Measurements from ENCODE around the gene LCOR. TPM values are rescaled to one million over a fixed set of nuclear protein-coding genes. Genes with fewer than 3 reads are reported as not detected.

The LCOR gene
- total and polyA plus RNA-seq, 2 of the 13 experiments (the other 11 are each of a cell fraction or from before 2014, with no cell fraction given): 12.4 to 23.7 TPM

DNA sequence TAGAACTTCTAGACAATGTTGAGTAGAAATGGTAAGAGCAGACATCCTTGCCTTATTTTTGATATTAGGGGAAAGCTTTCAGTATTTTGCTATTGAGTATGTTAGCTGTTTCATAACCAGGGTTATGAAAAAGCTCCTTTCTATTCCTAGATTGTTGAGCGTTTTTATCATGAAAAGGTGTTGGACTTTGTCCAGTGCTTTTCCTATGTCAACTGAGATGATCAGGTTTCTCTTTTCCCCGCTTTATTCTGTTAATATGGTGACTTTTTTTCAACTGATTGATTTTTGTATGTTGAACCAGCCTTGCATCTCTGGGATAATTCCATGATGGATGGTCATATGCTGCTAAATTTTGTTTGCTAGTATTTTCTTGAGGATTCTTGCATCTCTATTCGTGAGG, 58.5 kb downstream of the LCOR start (continued):
- TF ChIP-seq ZNF12 (CRISPR knock-in tag; IDR thresholded peaks at IDR 0.05): no peak
- peak; percentile 59; the same call in 1 of the 2 replicates for TF ChIP-seq NCOA2 (CRISPR knock-in tag; IDR thresholded peaks at IDR 0.05)
- TF ChIP-seq, protein P1, sequence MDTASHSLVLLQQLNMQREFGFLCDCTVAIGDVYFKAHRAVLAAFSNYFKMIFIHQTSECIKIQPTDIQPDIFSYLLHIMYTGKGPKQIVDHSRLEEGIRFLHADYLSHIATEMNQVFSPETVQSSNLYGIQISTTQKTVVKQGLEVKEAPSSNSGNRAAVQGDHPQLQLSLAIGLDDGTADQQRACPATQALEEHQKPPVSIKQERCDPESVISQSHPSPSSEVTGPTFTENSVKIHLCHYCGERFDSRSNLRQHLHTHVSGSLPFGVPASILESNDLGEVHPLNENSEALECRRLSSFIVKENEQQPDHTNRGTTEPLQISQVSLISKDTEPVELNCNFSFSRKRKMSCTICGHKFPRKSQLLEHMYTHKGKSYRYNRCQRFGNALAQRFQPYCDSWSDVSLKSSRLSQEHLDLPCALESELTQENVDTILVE (CRISPR knock-in tag; IDR thresholded peaks at IDR 0.05): 0 out of 2 replicates have a peak, but pooled peaks have one; percentile 30
- 0 out of 2 replicates have a peak, but pooled peaks have one; percentile 60 for TF ChIP-seq NFKBIZ (CRISPR knock-in tag; IDR thresholded peaks at IDR 0.05)
- TF ChIP-seq SOX13 (IDR thresholded peaks at IDR 0.05): no peak
- TF ChIP-seq SOX13 (CRISPR knock-in tag; conservative IDR thresholded peaks at IDR 0.05 in 1 of 2, IDR thresholded peaks at IDR 0.05 in 1 of 2): peak in 1 of 2 experiments; percentile 45; a peak in 1 of 4 replicates
- peak; percentile 60; the same call in 1 of the 2 replicates for TF ChIP-seq RARA (CRISPR knock-in tag; IDR thresholded peaks at IDR 0.05)
- peak; percentile 50; the same call in 1 of the 2 replicates for TF ChIP-seq HNF4G (IDR thresholded peaks at IDR 0.05; ENCODE audit: borderline replicate concordance, low read depth, low read length)
- TF ChIP-seq HNF4G (CRISPR knock-in tag; IDR thresholded peaks at IDR 0.05; ENCODE audit: borderline replicate concordance, low read depth): no peak
- TF ChIP-seq, protein P2, sequence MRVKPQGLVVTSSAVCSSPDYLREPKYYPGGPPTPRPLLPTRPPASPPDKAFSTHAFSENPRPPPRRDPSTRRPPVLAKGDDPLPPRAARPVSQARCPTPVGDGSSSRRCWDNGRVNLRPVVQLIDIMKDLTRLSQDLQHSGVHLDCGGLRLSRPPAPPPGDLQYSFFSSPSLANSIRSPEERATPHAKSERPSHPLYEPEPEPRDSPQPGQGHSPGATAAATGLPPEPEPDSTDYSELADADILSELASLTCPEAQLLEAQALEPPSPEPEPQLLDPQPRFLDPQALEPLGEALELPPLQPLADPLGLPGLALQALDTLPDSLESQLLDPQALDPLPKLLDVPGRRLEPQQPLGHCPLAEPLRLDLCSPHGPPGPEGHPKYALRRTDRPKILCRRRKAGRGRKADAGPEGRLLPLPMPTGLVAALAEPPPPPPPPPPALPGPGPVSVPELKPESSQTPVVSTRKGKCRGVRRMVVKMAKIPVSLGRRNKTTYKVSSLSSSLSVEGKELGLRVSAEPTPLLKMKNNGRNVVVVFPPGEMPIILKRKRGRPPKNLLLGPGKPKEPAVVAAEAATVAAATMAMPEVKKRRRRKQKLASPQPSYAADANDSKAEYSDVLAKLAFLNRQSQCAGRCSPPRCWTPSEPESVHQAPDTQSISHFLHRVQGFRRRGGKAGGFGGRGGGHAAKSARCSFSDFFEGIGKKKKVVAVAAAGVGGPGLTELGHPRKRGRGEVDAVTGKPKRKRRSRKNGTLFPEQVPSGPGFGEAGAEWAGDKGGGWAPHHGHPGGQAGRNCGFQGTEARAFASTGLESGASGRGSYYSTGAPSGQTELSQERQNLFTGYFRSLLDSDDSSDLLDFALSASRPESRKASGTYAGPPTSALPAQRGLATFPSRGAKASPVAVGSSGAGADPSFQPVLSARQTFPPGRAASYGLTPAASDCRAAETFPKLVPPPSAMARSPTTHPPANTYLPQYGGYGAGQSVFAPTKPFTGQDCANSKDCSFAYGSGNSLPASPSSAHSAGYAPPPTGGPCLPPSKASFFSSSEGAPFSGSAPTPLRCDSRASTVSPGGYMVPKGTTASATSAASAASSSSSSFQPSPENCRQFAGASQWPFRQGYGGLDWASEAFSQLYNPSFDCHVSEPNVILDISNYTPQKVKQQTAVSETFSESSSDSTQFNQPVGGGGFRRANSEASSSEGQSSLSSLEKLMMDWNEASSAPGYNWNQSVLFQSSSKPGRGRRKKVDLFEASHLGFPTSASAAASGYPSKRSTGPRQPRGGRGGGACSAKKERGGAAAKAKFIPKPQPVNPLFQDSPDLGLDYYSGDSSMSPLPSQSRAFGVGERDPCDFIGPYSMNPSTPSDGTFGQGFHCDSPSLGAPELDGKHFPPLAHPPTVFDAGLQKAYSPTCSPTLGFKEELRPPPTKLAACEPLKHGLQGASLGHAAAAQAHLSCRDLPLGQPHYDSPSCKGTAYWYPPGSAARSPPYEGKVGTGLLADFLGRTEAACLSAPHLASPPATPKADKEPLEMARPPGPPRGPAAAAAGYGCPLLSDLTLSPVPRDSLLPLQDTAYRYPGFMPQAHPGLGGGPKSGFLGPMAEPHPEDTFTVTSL (CRISPR knock-in tag; IDR thresholded peaks at IDR 0.05; ENCODE audit: borderline replicate concordance): peak; percentile 59; the same call in 1 of the 2 replicates
- TF ChIP-seq TARDBP (CRISPR knock-in tag; IDR thresholded peaks at IDR 0.05): peak; percentile 22; the same call in 1 of the 2 replicates
- TF ChIP-seq, protein P3, sequence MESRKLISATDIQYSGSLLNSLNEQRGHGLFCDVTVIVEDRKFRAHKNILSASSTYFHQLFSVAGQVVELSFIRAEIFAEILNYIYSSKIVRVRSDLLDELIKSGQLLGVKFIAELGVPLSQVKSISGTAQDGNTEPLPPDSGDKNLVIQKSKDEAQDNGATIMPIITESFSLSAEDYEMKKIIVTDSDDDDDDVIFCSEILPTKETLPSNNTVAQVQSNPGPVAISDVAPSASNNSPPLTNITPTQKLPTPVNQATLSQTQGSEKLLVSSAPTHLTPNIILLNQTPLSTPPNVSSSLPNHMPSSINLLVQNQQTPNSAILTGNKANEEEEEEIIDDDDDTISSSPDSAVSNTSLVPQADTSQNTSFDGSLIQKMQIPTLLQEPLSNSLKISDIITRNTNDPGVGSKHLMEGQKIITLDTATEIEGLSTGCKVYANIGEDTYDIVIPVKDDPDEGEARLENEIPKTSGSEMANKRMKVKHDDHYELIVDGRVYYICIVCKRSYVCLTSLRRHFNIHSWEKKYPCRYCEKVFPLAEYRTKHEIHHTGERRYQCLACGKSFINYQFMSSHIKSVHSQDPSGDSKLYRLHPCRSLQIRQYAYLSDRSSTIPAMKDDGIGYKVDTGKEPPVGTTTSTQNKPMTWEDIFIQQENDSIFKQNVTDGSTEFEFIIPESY (CRISPR knock-in tag; IDR thresholded peaks at IDR 0.05): no peak
- peak; percentile 20; the same call in 1 of the 2 replicates for TF ChIP-seq SAP130 (CRISPR knock-in tag; IDR thresholded peaks at IDR 0.05; ENCODE audit: low read depth)
- peak; percentile 43; the same call in 1 of the 2 replicates for TF ChIP-seq FOXJ3 (CRISPR knock-in tag; IDR thresholded peaks at IDR 0.05; ENCODE audit: borderline replicate concordance)
